IPS-18a (cell line): ENCODE measurements around the gene CLSTN2.

Source experiments
- H3K27ac ChIP-seq: one replicate; pipeline ENCODE4 v1.5.1; 2013; ENCODE audit warnings: low read length
- H3K27me3 ChIP-seq: one replicate; pipeline ENCODE4 v1.6.1; 2013; ENCODE audit warnings: mild to moderate bottlenecking, low read length; ENCODE audit not compliant: control insufficient read depth, insufficient read depth
- H3K36me3 ChIP-seq: one replicate; pipeline ENCODE4 v1.6.1; 2013; ENCODE audit warnings: low read depth, low read length; ENCODE audit not compliant: control insufficient read depth
- H3K4me1 ChIP-seq: one replicate; pipeline ENCODE4 v1.6.1; 2013; ENCODE audit warnings: low read depth, low read length; ENCODE audit not compliant: control insufficient read depth
- H3K4me3 ChIP-seq: one replicate; pipeline ENCODE4 v1.5.1; 2013; ENCODE audit warnings: low read length
- H3K9ac ChIP-seq: one replicate; pipeline ENCODE4 v1.6.1; 2013; ENCODE audit warnings: mild to moderate bottlenecking, low read length, moderate library complexity
- H3K9me3 ChIP-seq: one replicate; pipeline ENCODE4 v1.6.1; 2013; ENCODE audit warnings: low read depth, low read length; ENCODE audit not compliant: control insufficient read depth

CLSTN2 gene

GRCh38 chr3:140252812-140253656 lies 318.0 kb downstream of the CLSTN2 start:
- no peaks in the 10 kb centered on the region for H3K36me3 ChIP-seq
- no peaks in the 10 kb centered on the region for H3K9me3 ChIP-seq
- H3K4me3 ChIP-seq: no peak overlapping the region
- no peak overlapping the region for H3K9ac ChIP-seq
- H3K4me1 ChIP-seq: peaks cover 9% of the 10 kb centered on the region
- no peaks in the 10 kb centered on the region for H3K27me3 ChIP-seq
- no peak overlapping the region for H3K27ac ChIP-seq

DNA sequence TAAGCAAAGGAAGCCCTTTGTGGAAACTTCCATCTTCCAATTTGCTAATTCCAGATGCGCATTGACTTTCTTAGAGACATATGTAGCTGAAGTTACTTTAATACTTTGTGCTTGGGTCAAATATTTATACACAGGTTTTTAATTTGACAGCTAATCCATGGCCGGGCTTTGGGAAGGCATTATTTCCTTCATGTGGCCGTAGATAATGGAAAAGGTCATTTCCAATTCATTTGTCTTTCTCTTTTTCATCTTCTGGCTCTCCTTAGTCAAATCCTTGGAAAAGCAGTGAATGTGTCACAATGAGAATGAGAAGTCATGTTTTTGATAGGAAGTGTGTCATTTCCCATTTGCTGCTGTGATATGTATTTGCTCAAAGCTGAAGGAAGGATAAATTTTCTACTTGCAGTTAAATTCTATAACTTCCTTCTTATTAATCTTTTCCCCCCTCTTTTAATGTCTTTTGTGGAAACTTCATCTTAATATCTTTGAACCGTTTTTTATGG lies 323.3 kb downstream of the CLSTN2 start:
- peaks cover 10% of the 10 kb centered on the region for H3K4me1 ChIP-seq
- no peaks in the 10 kb centered on the region for H3K27me3 ChIP-seq
- no peaks in the 10 kb centered on the region for H3K36me3 ChIP-seq
- H3K9ac ChIP-seq: no peak overlapping the region
- no peak overlapping the region for H3K27ac ChIP-seq
- no peak overlapping the region for H3K4me3 ChIP-seq
- H3K9me3 ChIP-seq: no peaks in the 10 kb centered on the region

- H3K9ac ChIP-seq: no peak overlapping the region
- no peaks in the 10 kb centered on the region for H3K36me3 ChIP-seq
- H3K9me3 ChIP-seq: no peaks in the 10 kb centered on the region
- H3K27me3 ChIP-seq: no peaks in the 10 kb centered on the region
- no peak overlapping the region for H3K4me3 ChIP-seq
- peaks cover 11% of the 10 kb centered on the region for H3K4me1 ChIP-seq
- H3K27ac ChIP-seq: no peak overlapping the region
Observed at GRCh38 chr3:140265302-140265701, 330.3 kb downstream of the CLSTN2 start.

DNA sequence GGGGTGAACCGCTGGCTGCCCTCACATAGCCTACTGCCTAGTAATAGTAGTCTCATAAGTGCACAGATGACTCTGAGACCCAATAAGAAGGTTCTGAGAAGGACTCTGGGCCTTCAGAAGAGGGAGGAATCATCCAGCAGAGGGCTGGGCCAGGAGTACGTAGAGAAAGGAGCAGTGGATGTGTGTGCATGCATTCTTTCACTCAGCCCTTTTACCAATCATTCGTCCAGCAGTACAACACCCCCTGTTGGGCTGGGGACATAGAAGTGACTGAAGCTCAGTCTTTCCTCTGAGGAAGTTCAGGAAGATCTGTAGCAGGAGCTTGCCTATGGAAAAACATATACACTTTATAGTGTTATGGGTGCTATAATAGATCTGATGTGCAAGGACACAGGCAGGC lies 333.1 kb downstream of the CLSTN2 start:
- H3K27me3 ChIP-seq: no peaks in the 10 kb centered on the region
- H3K27ac ChIP-seq: no peak overlapping the region
- H3K36me3 ChIP-seq: no peaks in the 10 kb centered on the region
- no peaks in the 10 kb centered on the region for H3K9me3 ChIP-seq
- no peak overlapping the region for H3K4me3 ChIP-seq
- peaks cover 11% of the 10 kb centered on the region for H3K4me1 ChIP-seq
- H3K9ac ChIP-seq: no peak overlapping the region

- Histone ChIP-seq H3K9me3 (no peaks in the 10 kb centered on the region), H3K27ac (no peak overlapping the region), H3K27me3 (no peaks in the 10 kb centered on the region), H3K9ac (no peak overlapping the region), H3K4me1 (peaks cover 11% of the 10 kb centered on the region), H3K36me3 (no peaks in the 10 kb centered on the region), H3K4me3 (no peak overlapping the region)
Observed at GRCh38 chr3:140268610-140269009, 333.6 kb downstream of the CLSTN2 start.

- Histone ChIP-seq H3K9me3 (no peaks in the 10 kb centered on the region), H3K27ac (no peak overlapping the region), H3K36me3 (no peaks in the 10 kb centered on the region), H3K27me3 (no peaks in the 10 kb centered on the region), H3K4me3 (no peak overlapping the region), H3K4me1 (peaks cover 6% of the 10 kb centered on the region), H3K9ac (no peak overlapping the region)
Observed at GRCh38 chr3:140270329-140270728, 335.3 kb downstream of the CLSTN2 start.

GRCh38 chr3:140273542-140274195 lies 338.7 kb downstream of the CLSTN2 start:
- Histone ChIP-seq H3K4me3 (no peak overlapping the region), H3K27ac (no peak overlapping the region), H3K36me3 (no peaks in the 10 kb centered on the region), H3K9me3 (no peaks in the 10 kb centered on the region), H3K27me3 (no peaks in the 10 kb centered on the region), H3K4me1 (no peaks in the 10 kb centered on the region), H3K9ac (no peak overlapping the region)

GRCh38 chr3:140274429-140274828 lies 339.4 kb downstream of the CLSTN2 start:
- no peaks in the 10 kb centered on the region for H3K4me1 ChIP-seq
- no peak overlapping the region for H3K4me3 ChIP-seq
- H3K9me3 ChIP-seq: no peaks in the 10 kb centered on the region
- H3K27ac ChIP-seq: no peak overlapping the region
- H3K27me3 ChIP-seq: no peaks in the 10 kb centered on the region
- no peaks in the 10 kb centered on the region for H3K36me3 ChIP-seq
- no peak overlapping the region for H3K9ac ChIP-seq

- Histone ChIP-seq H3K36me3 (no peaks in the 10 kb centered on the region), H3K27me3 (no peaks in the 10 kb centered on the region)
Observed at GRCh38 chr3:140276703-140277102, 341.7 kb downstream of the CLSTN2 start.

GRCh38 chr3:140277886-140278285 lies 342.9 kb downstream of the CLSTN2 start:
- Histone ChIP-seq H3K4me1 (no peaks in the 10 kb centered on the region), H3K9ac (no peak overlapping the region), H3K9me3 (no peaks in the 10 kb centered on the region), H3K36me3 (no peaks in the 10 kb centered on the region), H3K27ac (no peak overlapping the region), H3K4me3 (no peak overlapping the region), H3K27me3 (no peaks in the 10 kb centered on the region)

More at GRCh38 chr3:140276703-140277102, 341.7 kb downstream of the CLSTN2 start:
- Histone ChIP-seq H3K4me3 (no peak overlapping the region), H3K9me3 (no peaks in the 10 kb centered on the region), H3K27ac (no peak overlapping the region), H3K4me1 (no peaks in the 10 kb centered on the region), H3K9ac (no peak overlapping the region)

- no peaks in the 10 kb centered on the region for H3K9me3 ChIP-seq
- H3K4me1 ChIP-seq: peaks cover 8% of the 10 kb centered on the region
- H3K9ac ChIP-seq: no peak overlapping the region
- no peaks in the 10 kb centered on the region for H3K36me3 ChIP-seq
- H3K4me3 ChIP-seq: no peak overlapping the region
- no peaks in the 10 kb centered on the region for H3K27me3 ChIP-seq
- H3K27ac ChIP-seq: no peak overlapping the region
Observed at GRCh38 chr3:140284372-140284771, 349.4 kb downstream of the CLSTN2 start.
